GM18870 (cell line): ENCODE measurements around the gene ALOX5.
A peak's percentile ranks its signal among the peaks of the same experiment; 100 is the strongest.
"Not testable (repeated sequence)": the region's sequence is repeated elsewhere in the genome, so short reads cannot be mapped to it uniquely, and the experiment has no call there.

Experiments used
- ATAC-seq: cut with Tn5 transposase; IDR thresholded peaks from one replicate; pipeline ENCODE4 v1.9.1; 2021; ENCODE audit warnings: moderate library complexity; ENCODE audit not compliant: unreplicated experiment

ALOX5 gene

DNA sequence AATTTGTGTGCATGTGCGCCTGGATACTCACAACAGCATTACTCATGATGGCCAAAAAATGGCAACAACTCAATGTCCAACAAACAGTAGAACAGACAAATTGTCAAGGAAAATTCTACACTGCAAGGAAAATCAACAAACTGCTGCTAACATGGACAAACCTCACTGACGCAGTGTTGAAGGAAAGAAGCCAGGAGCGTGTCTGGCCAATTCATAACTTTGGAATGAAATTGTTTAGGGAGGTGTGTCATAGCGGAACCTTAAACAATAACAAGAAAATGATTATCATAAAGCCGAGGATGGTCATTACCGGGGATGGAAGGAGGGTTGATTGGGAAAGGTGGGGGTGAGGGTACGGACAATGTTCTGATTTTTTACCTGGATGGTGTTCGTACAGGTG is 29.1 kb downstream of the ALOX5 start:
- no peak for ATAC-seq

DNA sequence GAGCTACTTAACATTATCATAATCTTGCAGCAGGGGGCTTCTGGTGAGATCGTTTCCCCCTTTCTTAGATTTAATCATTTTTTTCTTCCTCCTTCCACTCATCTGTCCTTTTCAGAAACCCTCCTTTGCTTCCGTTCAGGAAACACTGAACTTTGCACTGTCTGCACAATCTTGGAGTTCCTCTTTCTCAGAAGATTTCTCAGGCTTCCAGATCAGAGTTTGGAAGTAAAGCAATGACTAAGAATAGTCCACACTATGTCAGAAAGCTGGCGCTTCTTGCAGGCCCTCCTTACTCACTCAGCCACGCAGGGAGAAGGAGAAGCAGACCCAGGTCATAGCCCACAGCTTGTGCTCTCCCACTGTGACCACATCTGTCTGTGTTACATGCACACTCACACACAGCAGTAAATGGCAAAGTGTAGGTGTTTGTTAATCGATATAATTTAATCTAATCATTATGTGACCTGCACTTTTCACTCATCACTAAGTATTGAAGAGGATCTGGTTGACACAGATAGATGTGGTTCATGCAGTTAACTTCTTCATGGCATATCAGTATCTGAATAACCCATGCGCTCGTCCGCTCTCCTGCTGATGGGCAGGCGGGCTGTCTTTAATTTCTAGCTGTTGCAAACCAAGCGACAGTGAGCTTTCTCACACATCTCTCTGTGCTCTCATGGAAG is 30.2 kb downstream of the ALOX5 start:
- peak; percentile 45 for ATAC-seq

DNA sequence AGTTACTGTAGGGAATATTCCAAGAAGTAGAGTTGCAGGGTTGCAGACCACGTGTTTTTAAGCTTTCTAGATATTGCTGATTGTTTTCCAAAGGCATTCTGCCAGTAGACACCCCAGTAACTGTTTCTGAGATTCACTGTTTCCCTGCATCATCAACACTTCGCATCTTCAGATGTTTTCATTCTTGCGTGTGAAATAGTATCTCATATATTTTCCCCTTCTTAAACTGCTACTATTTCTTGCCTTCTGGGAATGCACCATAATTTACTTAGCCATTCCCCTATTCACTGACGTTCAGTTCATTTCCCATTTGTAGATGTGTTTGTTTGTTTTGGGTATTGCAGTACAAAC is 30.7 kb downstream of the ALOX5 start:
- ATAC-seq, result no peak

- ATAC-seq, result no peak
These were observed 33.5 kb downstream of the ALOX5 start for GRCh38 chr10:45407542-45407941.

DNA sequence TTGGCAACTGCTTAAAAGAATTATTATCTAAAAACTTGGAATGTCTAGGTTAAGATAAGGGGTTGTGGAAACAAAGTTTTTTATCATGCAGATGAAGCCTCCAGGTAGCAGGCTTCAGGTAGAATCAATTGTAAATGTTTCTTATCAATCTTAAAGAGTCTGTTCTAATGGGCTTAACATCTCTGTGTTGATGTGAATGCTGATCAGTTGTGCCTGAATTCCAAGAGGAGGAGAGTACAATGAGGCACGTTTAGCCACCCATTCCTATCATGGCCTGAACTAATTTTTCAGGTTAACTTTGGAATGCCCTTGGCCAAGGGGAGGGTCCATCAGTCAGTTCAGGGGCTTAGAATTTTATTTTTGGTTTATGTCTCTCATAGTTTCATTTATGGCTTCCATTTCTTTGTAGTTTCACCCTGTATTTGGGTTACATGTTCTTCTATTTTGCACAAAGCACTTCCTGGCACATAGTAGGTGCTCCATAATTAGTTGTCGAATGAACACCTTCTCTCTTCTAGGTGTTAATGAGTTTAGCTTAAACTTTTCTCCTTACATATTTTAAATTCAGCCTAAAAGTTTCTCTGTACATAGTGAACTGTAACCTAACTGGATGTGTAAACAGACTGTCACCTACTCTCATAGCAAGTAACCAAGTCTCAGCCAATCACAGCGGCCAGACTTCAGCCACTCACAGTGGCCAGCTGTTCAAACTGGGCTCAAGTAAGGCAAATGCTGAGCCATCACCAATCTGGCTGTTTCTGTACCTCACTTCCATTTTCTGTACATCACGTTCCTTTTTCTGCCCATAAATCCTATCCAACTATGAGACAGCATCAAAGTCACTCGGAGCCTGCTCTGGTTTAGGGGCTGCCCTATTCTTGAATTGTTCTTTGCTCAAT is 34.7 kb downstream of the ALOX5 start:
- no peak for ATAC-seq

GRCh38 chr10:45409347-45409746 is 35.3 kb downstream of the ALOX5 start:
- ATAC-seq, result not testable (repeated sequence)

- no peak for ATAC-seq
These were observed 35.8 kb downstream of the ALOX5 start for GRCh38 chr10:45409782-45410181.

- no peak for ATAC-seq
These were observed 36.4 kb downstream of the ALOX5 start for GRCh38 chr10:45410489-45410806.

- ATAC-seq, result no peak
These were observed 37.0 kb downstream of the ALOX5 start for GRCh38 chr10:45410807-45411606.

DNA sequence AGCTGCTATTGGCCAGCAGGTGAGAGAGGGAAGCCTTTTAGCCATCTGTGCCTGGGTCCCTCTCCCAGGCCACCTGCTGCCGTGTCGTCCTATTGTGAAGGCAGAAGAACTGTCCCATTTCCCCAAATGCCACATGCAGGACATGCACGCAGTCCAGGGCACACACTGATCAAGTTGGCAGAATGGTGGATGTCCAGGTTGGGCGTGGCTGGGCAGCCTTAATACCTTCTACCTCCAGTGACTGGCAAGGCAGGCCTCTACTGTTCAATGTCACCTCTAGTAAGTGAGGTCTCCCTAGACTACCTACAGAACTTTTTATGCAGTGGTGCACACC is 37.6 kb downstream of the ALOX5 start:
- ATAC-seq, result no peak

DNA sequence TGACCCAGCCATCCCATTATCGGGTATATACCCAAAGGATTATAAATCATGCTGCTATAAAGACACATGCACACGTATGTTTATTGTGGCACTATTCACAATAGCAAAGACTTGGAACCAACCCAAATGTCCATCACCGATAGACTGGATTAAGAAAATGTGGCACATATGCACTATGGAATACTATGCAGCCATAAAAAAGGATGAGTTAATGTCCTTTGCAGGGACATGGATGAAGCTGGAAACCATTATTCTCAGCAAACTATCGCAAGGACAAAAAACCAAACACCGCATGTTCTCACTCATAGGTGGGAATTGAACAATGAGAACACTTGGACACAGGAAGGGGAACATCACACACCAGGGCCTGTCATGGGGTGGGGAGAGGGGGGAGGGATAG is 41.0 kb downstream of the ALOX5 start:
- not testable (repeated sequence) for ATAC-seq

DNA sequence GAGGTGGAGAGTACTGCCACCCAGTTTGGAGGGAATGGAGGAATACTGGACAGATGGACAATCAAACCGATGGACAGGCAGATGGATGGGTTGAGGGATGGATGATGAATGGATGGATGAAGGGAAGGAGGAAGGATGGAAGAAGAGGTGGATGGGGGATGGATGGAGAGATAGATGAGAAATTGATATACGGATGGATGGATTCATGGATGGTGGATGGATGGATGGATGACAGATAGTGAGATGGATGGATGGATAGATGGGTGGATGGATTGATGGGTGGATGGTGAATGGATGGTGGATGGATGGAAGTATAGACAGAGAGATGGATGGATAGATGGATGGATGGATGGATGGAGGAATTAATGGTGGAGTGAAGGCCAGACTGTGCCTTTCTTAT is 42.6 kb downstream of the ALOX5 start:
- no peak for ATAC-seq

- ATAC-seq, result no peak
These were observed 43.7 kb downstream of the ALOX5 start for GRCh38 chr10:45417746-45418145.

- ATAC-seq, result no peak
These were observed 44.4 kb downstream of the ALOX5 start for GRCh38 chr10:45418417-45418848.

- no peak for ATAC-seq
These were observed 45.0 kb downstream of the ALOX5 start for GRCh38 chr10:45418849-45419675.

DNA sequence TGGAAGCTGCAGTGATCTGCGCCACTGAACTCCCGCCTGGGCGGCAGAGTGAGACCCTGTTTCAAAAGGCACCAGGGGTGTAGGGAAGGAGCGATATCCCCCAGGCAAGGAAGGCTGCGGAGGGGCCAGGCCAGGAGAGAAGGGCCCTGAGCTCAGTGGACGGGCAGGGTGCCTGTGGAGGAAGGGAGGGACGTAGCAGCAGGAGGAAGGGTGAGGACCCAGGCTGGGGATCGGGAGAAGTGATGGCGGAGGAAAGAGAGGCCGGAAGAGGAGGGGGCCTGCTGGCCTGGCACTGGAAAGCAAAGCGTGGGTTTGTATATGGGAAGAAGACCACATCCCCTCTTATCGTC is 45.6 kb downstream of the ALOX5 start:
- ATAC-seq, result no peak

GRCh38 chr10:45420453-45421192 is 46.6 kb downstream of the ALOX5 start:
- peak; percentile 63 for ATAC-seq

GRCh38 chr10:45421221-45422097 is 47.4 kb downstream of the ALOX5 start:
- no peak for ATAC-seq

- no peak for ATAC-seq
These were observed 48.3 kb downstream of the ALOX5 start for GRCh38 chr10:45422207-45422865.
